Pancreas (tissue), 10 donors: ENCODE measurements around the gene BMAL1. TPM values are rescaled to one million over a fixed set of nuclear protein-coding genes. Genes with fewer than 3 reads are reported as not detected.
A peak's percentile ranks its signal among the peaks of the same experiment; 100 is the strongest.

Experiments used
- ATAC-seq, 4 donors: fragments of 200-7000 bp; cut with Tn5 transposase; one replicate each; pipeline versions ENCODE4 v1.8.0 to v1.9.1; 2020; ENCODE audit warnings: mild to moderate bottlenecking in 4 of 4, moderate library complexity in 4 of 4
- DNase-seq, 6 donors: peaks; one replicate each; pipeline ENCODE4 v3.0.0-alpha.2; 2020
- FAIRE-seq: peaks from 2 replicates; lab custom pipeline; 2012; peaks lifted over from hg19 to GRCh38; lab: Jason Lieb, UNC
- H3K27ac ChIP-seq, 4 donors: fragments of 200-600 bp; sonication (generic); 1 replicate in 3 of 4; 2 replicates in 1 of 4; pipeline versions ENCODE4 v1.5.0 to v1.8.0; 2020
- H3K27me3 ChIP-seq, 4 donors: fragments of 200-600 bp; one replicate each; pipeline ENCODE4 v1.8.0; 2021
- H3K36me3 ChIP-seq, 3 donors: fragments of 200-600 bp; sonication (generic) in 1 of 3; one replicate each; pipeline versions ENCODE4 v1.5.0 to v1.8.0; 2020 to 2021
- H3K4me1 ChIP-seq, 3 donors: fragments of 200-600 bp; one replicate each; pipeline ENCODE4 v1.8.0; 2021
- H3K4me3 ChIP-seq, 4 donors: fragments of 200-600 bp; sonication (generic) in 2 of 4; one replicate each; pipeline versions ENCODE4 v1.5.0 to v1.8.0; 2020 to 2021
- H3K9me3 ChIP-seq, 4 donors: fragments of 200-600 bp; one replicate each; pipeline ENCODE4 v1.8.0; 2021
- CTCF ChIP-seq, 4 donors: fragments of 200-600 bp; sonication (generic) in 3 of 4; IDR thresholded peaks; one replicate each; pipeline versions ENCODE4 v1.5.0 to v1.8.0; 2021; ENCODE audit warnings: antibody characterized with exemption in 4 of 4
- WGBS, 2 donors: extraction: QIAGEN DNeasy Blood & Tissue Kit; methylation state at CpG; one replicate each; pipeline ENCODE4 v1.1.7; 2013; 5-methylcytosine and 5-hydroxymethylcytosine counted together
- intact Hi-C, 3 donors: fragments of 100-400 bp; cut with DNase I; formaldehyde crosslinking; loops; one replicate each; pipeline versions ENCODE4 v1.11.1 to v1.14.2; 2022
- polyA plus RNA-seq, 2 donors: library from polyadenylated mRNA; stranded (reverse); fragments of 200-250 nt; gene quantifications; one replicate each; pipeline ENCODE4 v1.2.3, GENCODE V29; 2013
- total RNA-seq, 6 donors: library from RNA; stranded (reverse); fragmentation: NEBNext Ultra II Directional in 4 of 6; extraction: Animal tissue kit (Norgen Biotek cat#: 25700) in 4 of 6; gene quantifications; one replicate each; pipeline versions ENCODE4 v1.2.1 to v1.2.4, GENCODE V29; 2021 to 2023
- donor health status: healthy with polysubstance abuse.
- donor health status: DM: no; HTN: no; CAD: no; lungs with moderate emphysema.
- donor health status: DM: no; HTN: no; CAD: no.
- donor health status: control.
- donor health status: control.
- donor health status: Bipolar disorder and iron deficiency.
- donor health status: DM: yes; HTN: yes; CAD: no.
- donor health status: DM: no; HTN: no; CAD: no.
- donor health status: DM: no; HTN: no; CAD: no.
- donor health status: DM: yes; HTN: yes; CAD: no.

Gene BMAL1
- total and polyA plus RNA-seq, 8 donors: 6.1 to 17.3 (median 12.5) TPM

GRCh38 chr11:13288375-13289029, 10.9 kb downstream of the BMAL1 start:
- Histone ChIP-seq H3K27ac (no peak overlapping the region), H3K27me3 (no peaks in the 10 kb centered on the region), H3K4me1 (no peaks in the 10 kb centered on the region), H3K9me3 (no peaks in the 10 kb centered on the region), H3K36me3 (no peaks in the 10 kb centered on the region), H3K4me3 (no peak overlapping the region)
- no peak for TF ChIP-seq CTCF (IDR thresholded peaks at IDR 0.05)
- no peak for DNase-seq
- FAIRE-seq: no peak
- 79 to 88% methylated on average over 3 of the region's 3 CpGs for WGBS, 2 donors
- ATAC-seq: peak in 2 of 4 donors; percentile 59 to 78
- intact Hi-C loops: no loop called here

GRCh38 chr11:13289081-13289480, 11.5 kb downstream of the BMAL1 start:
- Histone ChIP-seq H3K27me3 (no peaks in the 10 kb centered on the region), H3K4me1 (no peaks in the 10 kb centered on the region), H3K27ac (no peak overlapping the region), H3K4me3 (no peak overlapping the region), H3K36me3 (no peaks in the 10 kb centered on the region), H3K9me3 (no peaks in the 10 kb centered on the region)
- no peak for TF ChIP-seq CTCF (IDR thresholded peaks at IDR 0.05)
- WGBS, 2 donors: 96% methylated on average over 1 of the region's 1 CpG
- intact Hi-C loops: no loop called here
- ATAC-seq (peak in 3 of 4 donors; percentile 27 to 48 (median 32)), DNase-seq (no peak), FAIRE-seq (no peak)

GRCh38 chr11:13290221-13290980, 12.8 kb downstream of the BMAL1 start:
- H3K27ac ChIP-seq: no peak overlapping the region
- H3K9me3 ChIP-seq: no peaks in the 10 kb centered on the region
- intact Hi-C loops: no loop called here
- H3K27me3 ChIP-seq: no peaks in the 10 kb centered on the region
- no peak overlapping the region for H3K4me3 ChIP-seq
- DNase-seq: no peak
- peaks cover 0 to 3% (median 0%) of the 10 kb centered on the region in 3 donors for H3K4me1 ChIP-seq
- FAIRE-seq: no peak
- TF ChIP-seq CTCF (IDR thresholded peaks at IDR 0.05): no peak
- WGBS, 2 donors: 66 to 70% methylated on average over 5 of the region's 5 CpGs
- no peak for ATAC-seq
- H3K36me3 ChIP-seq: no peaks in the 10 kb centered on the region

- Histone ChIP-seq H3K4me1 (peaks cover 0 to 3% (median 0%) of the 10 kb centered on the region in 3 donors), H3K27me3 (no peaks in the 10 kb centered on the region), H3K27ac (no peak overlapping the region), H3K36me3 (no peaks in the 10 kb centered on the region), H3K4me3 (no peak overlapping the region), H3K9me3 (no peaks in the 10 kb centered on the region)
- ATAC-seq: no peak
- intact Hi-C loops: no loop called here
- FAIRE-seq: no peak
- TF ChIP-seq CTCF (IDR thresholded peaks at IDR 0.05): no peak
- WGBS, 2 donors: 91% methylated on average over 3 of the region's 3 CpGs
- DNase-seq: no peak
Observed at GRCh38 chr11:13291361-13291760, 13.8 kb downstream of the BMAL1 start.

GRCh38 chr11:13291800-13292199, 14.2 kb downstream of the BMAL1 start:
- peaks cover 0 to 3% (median 0%) of the 10 kb centered on the region in 3 donors for H3K4me1 ChIP-seq
- intact Hi-C loops: no loop called here
- ATAC-seq (no peak), FAIRE-seq (no peak), DNase-seq (no peak)
- H3K4me3 ChIP-seq: no peak overlapping the region
- WGBS, 2 donors: 33 to 44% methylated on average over 3 of the region's 3 CpGs
- no peaks in the 10 kb centered on the region for H3K9me3 ChIP-seq
- H3K36me3 ChIP-seq: no peaks in the 10 kb centered on the region
- TF ChIP-seq CTCF (IDR thresholded peaks at IDR 0.05): no peak
- no peak overlapping the region for H3K27ac ChIP-seq
- no peaks in the 10 kb centered on the region for H3K27me3 ChIP-seq
